T-helper 2 cell treated with Interferon-gamma antibody and Interleukin-4, amounts not matched to agents 100 ng/mL and 5 ng/mL, for 36 hours (primary cell): ENCODE data around the gene ZNF773. TPM values are rescaled to one million over a fixed set of nuclear protein-coding genes. Genes with fewer than 3 reads are reported as not detected.

Source experiments
- intact Hi-C: fragments of 100-400 bp; cut with micrococcal nuclease; formaldehyde crosslinking; loops from one replicate; pipeline ENCODE4 v1.15.1; 2023
- total RNA-seq: library from RNA; stranded (reverse); gene quantifications from 2 replicates; pipeline ENCODE4 v1.2.3, GENCODE V29; 2022

The ZNF773 gene
- total RNA-seq, 1 donor from 2014 or later, result 6.7 TPM

DNA sequence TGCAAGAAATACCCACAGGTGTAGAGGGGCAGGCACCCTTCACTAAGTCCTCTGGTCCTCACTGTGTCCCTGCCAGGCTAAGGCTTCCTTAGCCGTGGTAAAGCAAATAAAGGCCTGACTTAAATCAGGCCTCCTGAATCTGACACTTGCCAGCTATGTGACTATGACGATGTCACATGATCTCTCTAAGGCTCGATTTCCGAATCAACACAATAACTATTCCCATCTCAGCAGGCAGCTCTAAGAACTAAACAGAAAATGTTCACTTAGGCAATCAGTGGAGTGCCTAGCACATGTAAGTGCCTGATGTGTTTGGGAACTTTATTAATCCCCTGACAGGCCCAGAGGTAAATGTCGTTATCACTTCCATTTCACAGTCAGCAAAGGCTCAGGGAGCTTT is 57.9 kb downstream of the ZNF773 start:
- intact Hi-C loops, result loop anchor here (2.0 to 5.0 kb wide), 2 partner anchors 71 to 1165 kb away; partner anchors contain the start of genes ZNF419 and ZNF582

Other genes with a start within 250 kb of the ZNF773 start
- 33.0 and 37.8 TPM in 2 replicates for gene ZNF460, start 219.5 kb upstream of the ZNF773 start, total RNA-seq
- 6.6 and 7.5 TPM in 2 replicates for gene ZNF543, start 179.5 kb upstream of the ZNF773 start, total RNA-seq
- gene ZNF304, start 148.7 kb upstream of the ZNF773 start, total RNA-seq, result 6.6 and 6.9 TPM in 2 replicates
- gene TRAPPC2B, start 136.4 kb upstream of the ZNF773 start, total RNA-seq, result 3.8 and 6.6 TPM in 2 replicates
- gene ZNF547, start 136.4 kb upstream of the ZNF773 start, total RNA-seq, result 2.2 and 2.8 TPM in 2 replicates
- 17.1 and 19.9 TPM in 2 replicates for gene ZNF548, start 110.1 kb upstream of the ZNF773 start, total RNA-seq
- gene ZNF17, start 88.8 kb upstream of the ZNF773 start, total RNA-seq, result 11.3 and 12.1 TPM in 2 replicates
- gene ZNF749, start 64.6 kb upstream of the ZNF773 start, total RNA-seq, result 14.0 and 15.2 TPM in 2 replicates
- 0.07 and 0.18 TPM in 2 replicates for gene VN1R1, start 42.8 kb upstream of the ZNF773 start, total RNA-seq
- 2.9 and 3.2 TPM in 2 replicates for gene ZNF772, start 22.4 kb upstream of the ZNF773 start, total RNA-seq
- gene ZNF419, start 12.2 kb upstream of the ZNF773 start, total RNA-seq, result 5.9 and 6.7 TPM in 2 replicates
- 6.8 and 7.7 TPM in 2 replicates for gene ZNF549, start 27.4 kb downstream of the ZNF773 start, total RNA-seq
- gene ZNF550, start 59.9 kb downstream of the ZNF773 start, total RNA-seq, result 9.0 and 10.0 TPM in 2 replicates
- 4.5 and 5.0 TPM in 2 replicates for gene ZNF416, start 79.0 kb downstream of the ZNF773 start, total RNA-seq
- 4.1 and 4.4 TPM in 2 replicates for gene ZIK1, start 84.2 kb downstream of the ZNF773 start, total RNA-seq
- 7.6 and 7.7 TPM in 2 replicates for gene ZNF530, start 99.9 kb downstream of the ZNF773 start, total RNA-seq
- gene ZNF134, start 114.3 kb downstream of the ZNF773 start, total RNA-seq, result 11.9 and 13.6 TPM in 2 replicates
- gene ZNF211, start 133.2 kb downstream of the ZNF773 start, total RNA-seq, result 13.6 and 14.3 TPM in 2 replicates
- gene ZSCAN4, start 169.0 kb downstream of the ZNF773 start, total RNA-seq, result not detected in 2 replicates
- 10.2 and 12.2 TPM in 2 replicates for gene ZNF551, start 182.0 kb downstream of the ZNF773 start, total RNA-seq
- gene ZNF154, start 209.3 kb downstream of the ZNF773 start, total RNA-seq, result 4.3 and 5.1 TPM in 2 replicates
- gene ZNF671, start 227.7 kb downstream of the ZNF773 start, total RNA-seq, result 9.8 and 11.5 TPM in 2 replicates
- gene ZNF776, start 246.9 kb downstream of the ZNF773 start, total RNA-seq, result 9.0 and 13.1 TPM in 2 replicates